Uterus (tissue), 4 donors: Measurements from ENCODE around the gene PREPL. TPM values are rescaled to one million over a fixed set of nuclear protein-coding genes. Genes with fewer than 3 reads are reported as not detected.

Experiments
- DNase-seq, 2 donors: peaks; one replicate each; pipeline ENCODE4 v3.0.0-alpha.2; 2019 to 2020
- H3K27ac ChIP-seq, 2 donors: fragments of 200-600 bp; sonication (generic); 1 replicate in 1 of 2; 2 replicates in 1 of 2; pipeline ENCODE4 v1.5.1; 2016 to 2018
- H3K27me3 ChIP-seq, 2 donors: fragments of 200-600 bp; sonication (generic); one replicate each; pipeline ENCODE4 v1.5.1; 2018 to 2019; ENCODE audit warnings: control low read depth in 1 of 2
- H3K36me3 ChIP-seq, 2 donors: fragments of 200-600 bp; sonication (generic); one replicate each; pipeline ENCODE4 v1.5.1; 2019; ENCODE audit warnings: control low read depth in 1 of 2
- H3K4me1 ChIP-seq, 2 donors: fragments of 200-600 bp; sonication (generic); one replicate each; pipeline ENCODE4 v1.5.1; 2018 to 2019; ENCODE audit warnings: control low read depth in 1 of 2
- H3K4me3 ChIP-seq, 2 donors: fragments of 200-600 bp; sonication (generic); 1 replicate in 1 of 2; 2 replicates in 1 of 2; pipeline ENCODE4 v1.5.1; 2018 to 2019; ENCODE audit warnings: mild to moderate bottlenecking in 1 of 2
- H3K9me3 ChIP-seq, 2 donors: fragments of 200-600 bp; sonication (generic); one replicate each; pipeline ENCODE4 v1.5.1; 2019; ENCODE audit warnings: control low read depth in 1 of 2
- CTCF ChIP-seq, 4 experiments: fragments of 200-600 bp in 2 of 4; fragments of 450-650 bp in 2 of 4; sonication (generic) in 2 of 4; IDR thresholded peaks; one replicate each; pipeline ENCODE4 v1.5.1; 2016 to 2019; ENCODE audit warnings: antibody characterized with exemption in 4 of 4, mild to moderate bottlenecking in 2 of 4, moderate library complexity in 1 of 4
- POLR2A ChIP-seq, 2 donors: fragments of 450-650 bp; IDR thresholded peaks; one replicate each; pipeline ENCODE4 v1.6.1; 2016; ENCODE audit warnings: antibody characterized with exemption in 2 of 2, mild to moderate bottlenecking in 1 of 2, moderate library complexity in 1 of 2
- intact Hi-C: fragments of 100-400 bp; cut with DNase I; formaldehyde crosslinking; loops from one replicate; pipeline ENCODE4 v1.15.1; 2023; ENCODE audit warnings: low total_unique reads
- total RNA-seq, 4 donors: library from RNA; depleted of rRNA in 3 of 4; stranded (reverse); fragments of >200 nt in 3 of 4; gene quantifications; one replicate each; pipeline versions ENCODE4 v1.1.0 to v1.2.4, GENCODE V29; 2014 to 2023
- donor health status: DM: yes; HTN: yes; CAD: no.

Gene PREPL
- total RNA-seq = 100 to 1,000 TPM in 1 of 4 donors, 10 to 100 TPM in 3; 40.9 to 101 (median 61.1) TPM

- Histone ChIP-seq H3K27ac (peak within 1 kb of the TSS; percentile 97 to 98), H3K9me3 (no peaks in the 10 kb centered on the region), H3K4me3 (peak within 1 kb of the TSS; percentile 76 to 99), H3K4me1 (peaks cover 0 to 5% of the 10 kb centered on the region in 2 donors), H3K36me3 (no peaks in the 10 kb centered on the region), H3K27me3 (no peaks in the 10 kb centered on the region)
- peak; percentile 97 to 99 for DNase-seq
- intact Hi-C loops = no loop called here
- TF ChIP-seq CTCF (IDR thresholded peaks at IDR 0.05) = peak in 2 of 4 experiments; percentile 3 to 19
- peak; percentile 61 to 68 for TF ChIP-seq POLR2A (IDR thresholded peaks at IDR 0.05)
Measured at GRCh38 chr2:44361330-44362206, at the start of gene PREPL, which contains the start of gene CAMKMT. Gene PREPL (minus strand): TSS chr2:44361494. CDS start chr2:44346342, 15,152 bp downstream. Gene CAMKMT (plus strand): TSS chr2:44361947.

- intact Hi-C loops = no loop called here
- DNase-seq = no peak
- Histone ChIP-seq H3K4me3 (no peak overlapping the region), H3K27me3 (no peaks in the 10 kb centered on the region), H3K27ac (no peak overlapping the region), H3K9me3 (no peaks in the 10 kb centered on the region), H3K36me3 (peaks cover 0 to 3% of the 10 kb centered on the region in 2 donors), H3K4me1 (no peaks in the 10 kb centered on the region)
- no peak for TF ChIP-seq POLR2A (IDR thresholded peaks at IDR 0.05)
Measured at GRCh38 chr2:44398243-44398897, 37.1 kb upstream of the PREPL start.

GRCh38 chr2:44397447-44398175 is 36.3 kb upstream of the PREPL start:
- intact Hi-C loops = no loop called here
- Histone ChIP-seq H3K27me3 (no peaks in the 10 kb centered on the region), H3K9me3 (no peaks in the 10 kb centered on the region), H3K36me3 (peaks cover 0 to 3% of the 10 kb centered on the region in 2 donors), H3K27ac (no peak overlapping the region), H3K4me3 (no peak overlapping the region), H3K4me1 (no peaks in the 10 kb centered on the region)
- no peak for DNase-seq
- TF ChIP-seq POLR2A (IDR thresholded peaks at IDR 0.05) (no peak), CTCF (IDR thresholded peaks at IDR 0.05) (no peak)

- Histone ChIP-seq H3K4me3 (no peak overlapping the region), H3K27me3 (no peaks in the 10 kb centered on the region), H3K36me3 (peaks cover 0 to 3% of the 10 kb centered on the region in 2 donors), H3K4me1 (no peaks in the 10 kb centered on the region), H3K9me3 (no peaks in the 10 kb centered on the region), H3K27ac (no peak overlapping the region)
- DNase-seq = peak in 1 of 2 donors; percentile 20
- intact Hi-C loops = no loop called here
- TF ChIP-seq CTCF (IDR thresholded peaks at IDR 0.05) (peak; percentile 20 to 36 (median 26)), POLR2A (IDR thresholded peaks at IDR 0.05) (no peak)
Measured at GRCh38 chr2:44392338-44392943, 31.1 kb upstream of the PREPL start.

GRCh38 chr2:44389895-44390294 is 28.6 kb upstream of the PREPL start:
- Histone ChIP-seq H3K27ac (no peak overlapping the region), H3K4me1 (no peaks in the 10 kb centered on the region), H3K4me3 (no peak overlapping the region), H3K9me3 (no peaks in the 10 kb centered on the region), H3K27me3 (no peaks in the 10 kb centered on the region), H3K36me3 (no peaks in the 10 kb centered on the region)
- intact Hi-C loops = no loop called here
- no peak for DNase-seq
- TF ChIP-seq CTCF (IDR thresholded peaks at IDR 0.05) (no peak), POLR2A (IDR thresholded peaks at IDR 0.05) (no peak)
